Skeletal muscle tissue (tissue), 4 donors: Measurements from ENCODE around the gene TRIOBP. TPM values are rescaled to one million over a fixed set of nuclear protein-coding genes. Genes with fewer than 3 reads are reported as not detected.

Experiments
- H3K27ac ChIP-seq: one replicate; pipeline ENCODE4 v1.7.0; 2013; ENCODE audit warnings: mild to moderate bottlenecking, low read depth, low read length, inconsistent platforms
- H3K27me3 ChIP-seq, 3 donors: one replicate each; pipeline ENCODE4 v1.7.0; 2013; ENCODE audit warnings: low read length in 3 of 3; ENCODE audit not compliant: control insufficient read depth in 3 of 3, insufficient read depth in 3 of 3
- H3K36me3 ChIP-seq, 3 donors: one replicate each; pipeline ENCODE4 v1.7.0; 2013; ENCODE audit warnings: low read length in 3 of 3; ENCODE audit not compliant: control insufficient read depth in 3 of 3, insufficient read depth in 3 of 3
- H3K4me1 ChIP-seq, 3 donors: one replicate each; pipeline ENCODE4 v1.7.0; 2013; ENCODE audit warnings: low read length in 3 of 3, mild to moderate bottlenecking in 3 of 3; ENCODE audit not compliant: control insufficient read depth in 3 of 3, insufficient read depth in 3 of 3
- H3K4me3 ChIP-seq, 3 donors: one replicate each; pipeline ENCODE4 v1.7.0; 2013; ENCODE audit warnings: low read length in 3 of 3
- H3K9ac ChIP-seq, 3 donors: one replicate each; pipeline ENCODE4 v1.7.0; 2013; ENCODE audit warnings: low read length in 3 of 3, mild to moderate bottlenecking in 3 of 3, moderate library complexity in 2 of 3, low read depth in 1 of 3
- H3K9me3 ChIP-seq, 3 donors: one replicate each; pipeline ENCODE4 v1.7.0; 2013; ENCODE audit warnings: low read length in 3 of 3; ENCODE audit not compliant: control insufficient read depth in 3 of 3
- total RNA-seq: library from RNA; depleted of rRNA; stranded (reverse); fragments of >200 nt; gene quantifications from one replicate; pipeline ENCODE4 v1.2.3, GENCODE V29; 2014
- donor health status: Osteomylitis.

Gene TRIOBP
- total RNA-seq, 1 donor from 2014 or later, result 26.6 TPM

DNA sequence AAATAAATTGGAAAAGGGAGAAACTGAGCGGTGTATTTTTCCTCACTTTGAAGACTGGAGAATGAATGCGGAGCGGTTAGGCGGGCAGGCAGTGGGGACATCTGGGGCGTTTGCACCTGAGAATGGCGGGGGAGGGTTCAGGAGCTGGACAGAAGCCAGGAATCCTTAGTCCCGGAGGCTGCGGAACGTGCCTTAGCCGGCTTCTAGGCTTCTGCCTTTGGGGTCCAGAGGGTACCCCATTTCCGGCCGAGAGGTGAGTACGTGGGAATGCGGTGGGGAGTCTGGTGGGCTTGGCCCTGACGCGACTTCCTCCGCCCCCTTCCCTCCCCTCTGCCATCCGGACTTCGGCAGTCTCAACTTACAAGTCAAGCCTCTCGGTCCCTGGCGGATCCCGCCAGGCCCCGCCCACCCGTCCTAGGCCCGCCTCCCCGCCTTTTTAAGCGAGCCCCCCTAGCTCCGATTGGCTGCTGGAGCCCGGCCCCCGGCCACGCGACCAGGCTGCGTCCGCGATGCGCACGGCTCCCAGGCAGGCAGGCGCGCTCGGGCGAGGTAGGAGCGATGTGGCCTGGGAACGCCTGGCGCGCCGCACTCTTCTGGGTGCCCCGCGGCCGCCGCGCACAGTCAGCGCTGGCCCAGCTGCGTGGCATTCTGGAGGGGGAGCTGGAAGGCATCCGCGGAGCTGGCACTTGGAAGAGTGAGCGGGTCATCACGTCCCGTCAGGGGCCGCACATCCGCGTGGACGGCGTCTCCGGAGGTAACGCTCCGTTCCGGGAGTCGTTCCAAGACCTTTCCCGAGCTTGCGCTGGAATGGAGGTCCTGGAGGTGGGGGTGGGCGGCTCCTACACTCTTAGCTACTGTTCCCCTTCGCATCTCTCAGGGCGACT lies 110.8 kb downstream of the TRIOBP start, which contains the start of gene GCAT:
GCAT (plus strand) TSS at position 525 of the 884 bp plus-strand sequence; CDS start at position 559, 34 bp downstream.
- Histone ChIP-seq H3K36me3 (no peaks in the 10 kb centered on the region), H3K27me3 (peaks cover 0 to 4% (median 0%) of the 10 kb centered on the region in 3 donors), H3K9ac (peak within 1 kb of the TSS; percentile 92 to 97 (median 96)), H3K27ac (peak within 1 kb of the TSS; percentile 76), H3K9me3 (no peaks in the 10 kb centered on the region), H3K4me1 (peaks cover 21 to 33% (median 30%) of the 10 kb centered on the region in 3 donors), H3K4me3 (peak within 1 kb of the TSS; percentile 91 to 99 (median 93))

DNA sequence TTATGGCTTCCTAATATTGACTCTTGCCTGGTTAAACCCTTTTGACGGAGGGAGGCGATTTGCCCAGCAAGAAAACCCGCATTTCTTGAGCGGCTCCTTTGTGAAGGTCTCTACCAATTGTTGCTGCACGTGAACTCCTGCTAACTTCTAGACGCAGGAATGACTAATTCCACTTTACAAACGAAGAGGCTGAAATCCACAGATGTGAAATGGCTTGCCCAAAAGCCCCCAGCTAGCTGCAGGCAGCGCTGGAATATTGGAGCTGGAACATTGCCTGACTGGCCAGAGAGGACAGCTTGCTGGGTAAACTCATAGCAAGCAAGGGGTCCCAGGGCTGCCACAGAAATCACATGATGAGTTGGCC lies 111.4 kb downstream of the TRIOBP start:
- H3K36me3 ChIP-seq, result peaks cover 0 to 1% (median 0%) of the 10 kb centered on the region in 3 donors
- H3K9ac ChIP-seq, result peak overlapping the region; percentile 71 to 88 (median 73)
- H3K27ac ChIP-seq, result peak overlapping the region; percentile 76
- peak overlapping the region; percentile 80 to 91 (median 91) for H3K4me3 ChIP-seq
- peaks cover 0 to 4% (median 0%) of the 10 kb centered on the region in 3 donors for H3K27me3 ChIP-seq
- no peaks in the 10 kb centered on the region for H3K9me3 ChIP-seq
- peaks cover 15 to 27% (median 24%) of the 10 kb centered on the region in 3 donors for H3K4me1 ChIP-seq

DNA sequence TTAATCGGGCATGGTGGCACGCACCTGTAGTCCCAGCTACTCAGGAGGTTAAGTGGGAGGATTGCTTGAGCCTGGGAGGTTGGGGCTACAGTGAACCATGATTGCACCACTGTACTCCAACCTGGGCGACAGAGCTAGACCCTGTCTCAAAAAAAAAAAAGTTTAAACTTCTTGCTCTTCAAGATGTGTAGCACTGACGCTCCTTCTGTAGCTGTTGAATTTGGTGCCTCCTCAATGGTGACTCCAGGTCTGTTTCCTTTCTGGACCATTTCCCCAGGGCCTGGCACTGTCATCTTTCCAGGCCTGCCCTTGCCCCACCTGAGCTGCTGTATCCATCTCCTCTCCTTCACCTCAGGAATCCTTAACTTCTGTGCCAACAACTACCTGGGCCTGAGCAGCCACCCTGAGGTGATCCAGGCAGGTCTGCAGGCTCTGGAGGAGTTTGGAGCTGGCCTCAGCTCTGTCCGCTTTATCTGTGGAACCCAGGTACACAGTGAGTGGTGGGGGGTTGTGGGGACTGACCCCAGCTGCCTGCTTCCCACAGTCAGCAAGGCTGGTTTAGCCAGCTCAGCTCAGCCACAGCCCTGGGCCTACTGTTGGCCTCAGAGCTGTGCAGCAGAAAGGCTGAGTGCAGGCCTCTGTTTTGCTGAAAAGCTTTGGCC lies 113.0 kb downstream of the TRIOBP start:
- Histone ChIP-seq H3K36me3 (peaks cover 2 to 6% (median 3%) of the 10 kb centered on the region in 3 donors), H3K27ac (no peak overlapping the region), H3K9ac (peak overlapping the region in 1 of 3 donors; percentile 28), H3K9me3 (no peaks in the 10 kb centered on the region), H3K4me1 (peaks cover 8 to 23% (median 21%) of the 10 kb centered on the region in 3 donors), H3K27me3 (no peaks in the 10 kb centered on the region), H3K4me3 (no peak overlapping the region)

DNA sequence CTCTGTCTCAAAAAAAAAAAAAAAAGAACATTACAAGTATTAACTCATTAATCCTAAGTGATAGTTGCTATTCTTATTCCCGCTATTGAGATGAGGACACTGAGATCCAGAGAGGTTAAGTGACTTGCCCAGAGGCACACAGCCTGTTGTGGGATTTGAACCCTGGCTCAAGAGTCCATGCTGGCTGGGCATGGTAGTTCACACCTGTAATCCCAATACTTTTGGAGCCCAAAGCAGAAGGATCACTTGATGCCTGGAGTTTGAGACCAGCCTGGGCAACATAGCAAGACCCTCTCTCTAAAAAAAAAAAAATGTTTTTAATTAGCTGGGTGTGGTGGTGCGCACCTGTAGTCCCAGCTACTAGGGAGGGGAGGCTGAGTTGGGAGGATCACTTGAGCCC lies 115.0 kb downstream of the TRIOBP start:
- Histone ChIP-seq H3K27ac (no peak overlapping the region), H3K4me3 (no peak overlapping the region)

DNA sequence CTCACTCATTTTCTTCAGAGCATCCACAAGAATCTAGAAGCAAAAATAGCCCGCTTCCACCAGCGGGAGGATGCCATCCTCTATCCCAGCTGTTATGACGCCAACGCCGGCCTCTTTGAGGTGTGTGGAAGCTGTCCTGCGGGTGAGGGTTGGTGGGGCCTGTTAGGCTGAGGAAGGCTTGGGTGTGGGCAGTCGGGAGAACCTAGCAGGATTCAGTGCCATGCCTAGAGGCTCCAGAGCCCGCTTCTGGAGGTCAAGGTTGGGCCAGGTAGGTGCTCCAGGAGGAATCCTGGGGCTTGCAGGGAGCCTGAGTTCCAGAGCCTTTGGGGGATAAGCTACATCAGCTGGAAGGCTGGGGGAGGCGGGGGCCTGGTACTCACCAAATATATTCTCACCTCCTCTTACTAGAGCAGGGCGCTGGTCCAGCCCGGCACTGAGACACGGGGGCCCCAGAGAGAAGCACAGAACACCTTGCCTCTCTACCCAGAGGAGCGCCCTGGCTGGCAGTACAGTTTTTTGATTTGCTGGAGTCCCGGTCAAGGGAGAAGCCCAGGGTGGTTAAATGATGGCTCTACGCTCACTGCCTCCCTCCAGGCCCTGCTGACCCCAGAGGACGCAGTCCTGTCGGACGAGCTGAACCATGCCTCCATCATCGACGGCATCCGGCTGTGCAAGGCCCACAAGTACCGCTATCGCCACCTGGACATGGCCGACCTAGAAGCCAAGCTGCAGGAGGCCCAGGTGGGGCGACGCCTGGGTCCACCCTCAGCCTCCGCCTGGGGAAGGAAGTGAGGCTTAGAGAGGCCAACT lies 116.2 kb downstream of the TRIOBP start:
- H3K27ac ChIP-seq, result no peak overlapping the region
- no peak overlapping the region for H3K4me3 ChIP-seq
- H3K9me3 ChIP-seq, result no peaks in the 10 kb centered on the region
- H3K27me3 ChIP-seq, result no peaks in the 10 kb centered on the region
- no peak overlapping the region for H3K9ac ChIP-seq
- peaks cover 11 to 13% (median 12%) of the 10 kb centered on the region in 3 donors for H3K4me1 ChIP-seq
- H3K36me3 ChIP-seq, result peaks cover 6 to 19% (median 7%) of the 10 kb centered on the region in 3 donors

More for the DNA sequence above, 115.0 kb downstream of the TRIOBP start:
- Histone ChIP-seq H3K27me3 (no peaks in the 10 kb centered on the region), H3K9ac (no peak overlapping the region), H3K4me1 (peaks cover 7 to 8% (median 7%) of the 10 kb centered on the region in 3 donors), H3K9me3 (no peaks in the 10 kb centered on the region), H3K36me3 (peaks cover 6 to 19% (median 7%) of the 10 kb centered on the region in 3 donors)

DNA sequence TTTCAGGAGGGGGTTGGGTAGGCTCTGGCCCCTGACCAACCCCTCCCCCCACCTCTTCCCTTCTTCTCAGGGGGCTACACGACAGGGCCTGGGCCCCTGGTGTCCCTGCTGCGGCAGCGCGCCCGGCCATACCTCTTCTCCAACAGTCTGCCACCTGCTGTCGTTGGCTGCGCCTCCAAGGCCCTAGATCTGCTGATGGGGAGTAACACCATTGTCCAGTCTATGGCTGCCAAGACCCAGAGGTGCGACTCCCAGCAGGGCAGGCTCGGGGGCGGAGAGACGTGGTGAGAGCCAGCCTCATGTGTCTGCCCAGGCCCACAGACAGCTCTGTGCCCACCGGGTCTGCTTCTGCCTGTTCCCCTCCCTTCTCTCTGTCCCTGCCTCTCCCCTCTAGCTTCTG lies 118.7 kb downstream of the TRIOBP start:
- H3K9me3 ChIP-seq, result no peaks in the 10 kb centered on the region
- H3K27ac ChIP-seq, result no peak overlapping the region
- no peak overlapping the region for H3K9ac ChIP-seq
- peaks cover 12 to 20% (median 19%) of the 10 kb centered on the region in 3 donors for H3K4me1 ChIP-seq
- H3K4me3 ChIP-seq, result no peak overlapping the region
- peaks cover 6 to 19% (median 7%) of the 10 kb centered on the region in 3 donors for H3K36me3 ChIP-seq
- peaks cover 0 to 4% (median 4%) of the 10 kb centered on the region in 3 donors for H3K27me3 ChIP-seq

DNA sequence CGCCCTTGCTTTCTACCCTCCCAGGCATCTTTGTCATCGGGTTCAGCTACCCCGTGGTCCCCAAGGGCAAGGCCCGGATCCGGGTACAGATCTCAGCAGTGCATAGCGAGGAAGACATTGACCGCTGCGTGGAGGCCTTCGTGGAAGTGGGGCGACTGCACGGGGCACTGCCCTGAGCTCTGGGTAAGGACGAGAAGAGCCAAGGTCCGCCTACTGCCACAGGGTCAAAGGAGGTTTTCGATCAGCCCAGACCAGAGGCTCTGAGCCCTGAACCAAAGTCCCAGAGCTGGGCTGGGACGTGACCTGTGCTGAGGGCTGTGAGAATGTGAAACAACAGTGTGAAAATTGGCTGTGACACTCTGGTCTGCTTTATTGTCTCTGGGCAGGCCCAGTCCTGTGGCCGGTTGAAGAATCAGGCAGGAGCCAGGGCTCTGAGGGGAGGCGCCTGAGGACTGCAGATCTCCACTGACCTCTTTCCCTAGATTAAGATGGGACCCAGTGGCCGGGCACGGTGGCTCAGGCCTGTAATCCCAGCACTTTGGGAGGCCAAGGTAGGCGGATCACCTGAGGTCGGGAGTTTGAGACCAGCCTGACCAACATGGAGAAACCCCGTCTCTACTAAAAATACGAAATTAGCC lies 119.8 kb downstream of the TRIOBP start:
- Histone ChIP-seq H3K4me1 (peaks cover 12 to 20% (median 19%) of the 10 kb centered on the region in 3 donors), H3K27me3 (peaks cover 0 to 4% (median 4%) of the 10 kb centered on the region in 3 donors), H3K9ac (no peak overlapping the region), H3K36me3 (peaks cover 6 to 19% (median 7%) of the 10 kb centered on the region in 3 donors), H3K4me3 (no peak overlapping the region), H3K27ac (no peak overlapping the region), H3K9me3 (no peaks in the 10 kb centered on the region)

DNA sequence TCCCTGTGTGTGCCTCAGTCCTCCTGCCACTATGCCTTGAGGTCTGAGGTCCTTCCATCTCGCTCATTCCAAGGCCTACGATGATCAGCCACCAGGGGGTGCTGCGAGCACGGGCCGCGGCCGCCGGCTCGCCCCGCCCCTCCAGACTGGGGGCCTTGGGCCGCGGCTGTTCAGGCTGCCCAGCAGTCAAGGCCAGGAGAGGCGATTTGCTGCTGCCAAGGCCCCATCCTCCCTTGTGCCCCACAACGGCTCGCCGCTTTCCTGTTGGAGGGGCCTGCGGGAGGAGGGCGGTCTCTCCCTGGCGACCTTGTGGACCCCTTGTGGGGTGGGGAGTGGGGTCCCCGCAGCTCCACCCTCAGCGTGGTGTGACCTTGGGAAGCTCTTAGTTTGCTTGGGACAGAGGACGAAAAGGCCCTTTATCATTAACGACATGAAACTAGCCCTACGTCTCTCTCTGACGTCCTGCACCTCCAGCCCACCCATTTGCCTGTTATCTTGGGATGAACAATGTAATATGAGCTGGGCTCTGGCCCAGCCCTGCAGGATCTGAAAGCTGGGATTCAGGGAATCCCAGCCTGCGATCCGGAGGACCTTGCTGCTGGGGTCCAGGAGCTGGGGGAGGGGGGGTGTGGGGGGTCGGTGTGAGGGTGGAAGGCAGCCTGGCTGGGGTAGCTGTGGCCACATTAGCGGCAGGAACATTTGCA lies 121.0 kb downstream of the TRIOBP start:
- Histone ChIP-seq H3K36me3 (peaks cover 6 to 19% (median 7%) of the 10 kb centered on the region in 3 donors), H3K9me3 (no peaks in the 10 kb centered on the region), H3K27me3 (peaks cover 9 to 12% (median 12%) of the 10 kb centered on the region in 3 donors), H3K9ac (peak overlapping the region; percentile 54 to 76 (median 76)), H3K27ac (no peak overlapping the region), H3K4me3 (peak overlapping the region; percentile 65 to 76 (median 67)), H3K4me1 (peaks cover 12 to 20% (median 19%) of the 10 kb centered on the region in 3 donors)
